ENCODE results near the gene CEACAM19.
"Not testable (repeated sequence)": the region's sequence is repeated elsewhere in the genome, so short reads cannot be mapped to it uniquely, and the experiment has no call there.

The CEACAM19 gene

GRCh38 chr19:44703336-44704078 is 32.2 kb downstream of the CEACAM19 start:
- H3K36me3 ChIP-seq (ENCODE audit: control insufficient read depth, insufficient read depth, low read length), result no peaks in the 10 kb centered on the region
- H3K27me3 ChIP-seq (ENCODE audit: control insufficient read depth, insufficient read depth, low read length), result no peaks in the 10 kb centered on the region
- H3K4me3 ChIP-seq (ENCODE audit: low read depth, low read length), result no peak overlapping the region
- no peak overlapping the region for H3K27ac ChIP-seq (ENCODE audit: low read depth, low read length)
- no peaks in the 10 kb centered on the region for H3K9me3 ChIP-seq (ENCODE audit: control insufficient read depth, insufficient read depth, low read depth, low read length)
- no peak overlapping the region for H3K9ac ChIP-seq (ENCODE audit: low read length)
- H3K4me1 ChIP-seq (ENCODE audit: control insufficient read depth, insufficient read depth, low read length), result no peaks in the 10 kb centered on the region

GRCh38 chr19:44704982-44705381 is 33.7 kb downstream of the CEACAM19 start:
- H3K4me3 ChIP-seq (ENCODE audit: low read depth, low read length), result no peak overlapping the region
- H3K9me3 ChIP-seq (ENCODE audit: control insufficient read depth, insufficient read depth, low read depth, low read length), result no peaks in the 10 kb centered on the region
- H3K9ac ChIP-seq (ENCODE audit: low read length), result no peak overlapping the region
- no peak overlapping the region for H3K27ac ChIP-seq (ENCODE audit: low read depth, low read length)
- H3K4me1 ChIP-seq (ENCODE audit: control insufficient read depth, insufficient read depth, low read length), result no peaks in the 10 kb centered on the region
- H3K27me3 ChIP-seq (ENCODE audit: control insufficient read depth, insufficient read depth, low read length), result no peaks in the 10 kb centered on the region
- no peaks in the 10 kb centered on the region for H3K36me3 ChIP-seq (ENCODE audit: control insufficient read depth, insufficient read depth, low read length)

DNA sequence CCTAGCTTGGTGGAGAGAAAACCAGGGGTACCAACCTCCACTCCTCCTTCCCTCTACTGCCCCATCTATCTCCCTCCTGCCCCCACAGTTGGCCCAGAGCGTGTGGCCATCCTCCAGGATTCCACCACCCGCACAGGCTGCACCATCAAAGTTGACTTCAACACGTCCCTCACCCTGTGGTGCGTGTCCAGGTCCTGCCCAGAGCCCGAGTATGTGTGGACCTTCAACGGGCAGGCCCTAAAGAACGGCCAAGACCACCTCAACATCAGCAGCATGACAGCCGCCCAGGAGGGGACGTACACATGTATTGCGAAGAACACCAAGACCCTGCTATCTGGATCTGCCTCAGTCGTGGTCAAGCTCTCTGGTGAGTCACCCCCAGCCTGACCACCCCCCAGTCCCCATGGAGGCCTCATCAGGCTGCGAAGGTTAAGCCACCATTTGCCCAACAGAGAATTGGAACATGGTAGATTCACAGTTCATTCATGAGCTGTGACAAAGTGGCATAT is 34.3 kb downstream of the CEACAM19 start:
- Histone ChIP-seq H3K36me3 (ENCODE audit: control insufficient read depth, insufficient read depth, low read length) (no peaks in the 10 kb centered on the region), H3K9me3 (ENCODE audit: control insufficient read depth, insufficient read depth, low read depth, low read length) (no peaks in the 10 kb centered on the region), H3K4me1 (ENCODE audit: control insufficient read depth, insufficient read depth, low read length) (no peaks in the 10 kb centered on the region), H3K27ac (ENCODE audit: low read depth, low read length) (no peak overlapping the region), H3K4me3 (ENCODE audit: low read depth, low read length) (no peak overlapping the region), H3K9ac (ENCODE audit: low read length) (no peak overlapping the region), H3K27me3 (ENCODE audit: control insufficient read depth, insufficient read depth, low read length) (no peaks in the 10 kb centered on the region)

GRCh38 chr19:44706506-44707236 is 35.4 kb downstream of the CEACAM19 start:
- Histone ChIP-seq H3K36me3 (ENCODE audit: control insufficient read depth, insufficient read depth, low read length) (no peaks in the 10 kb centered on the region), H3K4me3 (ENCODE audit: low read depth, low read length) (no peak overlapping the region), H3K27me3 (ENCODE audit: control insufficient read depth, insufficient read depth, low read length) (no peaks in the 10 kb centered on the region), H3K9ac (ENCODE audit: low read length) (no peak overlapping the region), H3K27ac (ENCODE audit: low read depth, low read length) (no peak overlapping the region), H3K9me3 (ENCODE audit: control insufficient read depth, insufficient read depth, low read depth, low read length) (no peaks in the 10 kb centered on the region), H3K4me1 (ENCODE audit: control insufficient read depth, insufficient read depth, low read length) (no peaks in the 10 kb centered on the region)

DNA sequence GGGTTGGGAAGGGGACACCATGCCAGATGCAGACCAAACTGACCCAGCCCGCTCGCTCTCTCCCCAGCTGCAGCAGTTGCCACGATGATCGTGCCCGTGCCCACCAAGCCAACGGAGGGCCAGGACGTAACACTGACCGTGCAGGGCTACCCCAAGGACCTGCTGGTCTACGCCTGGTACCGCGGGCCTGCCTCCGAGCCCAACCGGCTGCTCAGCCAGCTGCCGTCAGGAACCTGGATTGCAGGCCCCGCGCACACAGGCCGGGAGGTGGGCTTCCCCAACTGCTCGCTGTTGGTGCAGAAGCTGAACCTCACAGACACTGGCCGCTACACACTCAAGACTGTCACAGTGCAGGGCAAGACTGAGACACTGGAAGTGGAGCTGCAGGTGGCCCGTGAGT is 36.5 kb downstream of the CEACAM19 start:
- Histone ChIP-seq H3K4me1 (ENCODE audit: control insufficient read depth, insufficient read depth, low read length) (no peaks in the 10 kb centered on the region), H3K27ac (ENCODE audit: low read depth, low read length) (no peak overlapping the region), H3K36me3 (ENCODE audit: control insufficient read depth, insufficient read depth, low read length) (no peaks in the 10 kb centered on the region), H3K27me3 (ENCODE audit: control insufficient read depth, insufficient read depth, low read length) (no peaks in the 10 kb centered on the region), H3K9ac (ENCODE audit: low read length) (no peak overlapping the region), H3K9me3 (ENCODE audit: control insufficient read depth, insufficient read depth, low read depth, low read length) (no peaks in the 10 kb centered on the region), H3K4me3 (ENCODE audit: low read depth, low read length) (no peak overlapping the region)

- Histone ChIP-seq H3K9ac (ENCODE audit: low read length) (no peak overlapping the region), H3K4me1 (ENCODE audit: control insufficient read depth, insufficient read depth, low read length) (no peaks in the 10 kb centered on the region), H3K36me3 (ENCODE audit: control insufficient read depth, insufficient read depth, low read length) (no peaks in the 10 kb centered on the region), H3K27me3 (ENCODE audit: control insufficient read depth, insufficient read depth, low read length) (no peaks in the 10 kb centered on the region), H3K27ac (ENCODE audit: low read depth, low read length) (no peak overlapping the region), H3K4me3 (ENCODE audit: low read depth, low read length) (no peak overlapping the region), H3K9me3 (ENCODE audit: control insufficient read depth, insufficient read depth, low read depth, low read length) (no peaks in the 10 kb centered on the region)
Observed at GRCh38 chr19:44708940-44709339, 37.7 kb downstream of the CEACAM19 start.

DNA sequence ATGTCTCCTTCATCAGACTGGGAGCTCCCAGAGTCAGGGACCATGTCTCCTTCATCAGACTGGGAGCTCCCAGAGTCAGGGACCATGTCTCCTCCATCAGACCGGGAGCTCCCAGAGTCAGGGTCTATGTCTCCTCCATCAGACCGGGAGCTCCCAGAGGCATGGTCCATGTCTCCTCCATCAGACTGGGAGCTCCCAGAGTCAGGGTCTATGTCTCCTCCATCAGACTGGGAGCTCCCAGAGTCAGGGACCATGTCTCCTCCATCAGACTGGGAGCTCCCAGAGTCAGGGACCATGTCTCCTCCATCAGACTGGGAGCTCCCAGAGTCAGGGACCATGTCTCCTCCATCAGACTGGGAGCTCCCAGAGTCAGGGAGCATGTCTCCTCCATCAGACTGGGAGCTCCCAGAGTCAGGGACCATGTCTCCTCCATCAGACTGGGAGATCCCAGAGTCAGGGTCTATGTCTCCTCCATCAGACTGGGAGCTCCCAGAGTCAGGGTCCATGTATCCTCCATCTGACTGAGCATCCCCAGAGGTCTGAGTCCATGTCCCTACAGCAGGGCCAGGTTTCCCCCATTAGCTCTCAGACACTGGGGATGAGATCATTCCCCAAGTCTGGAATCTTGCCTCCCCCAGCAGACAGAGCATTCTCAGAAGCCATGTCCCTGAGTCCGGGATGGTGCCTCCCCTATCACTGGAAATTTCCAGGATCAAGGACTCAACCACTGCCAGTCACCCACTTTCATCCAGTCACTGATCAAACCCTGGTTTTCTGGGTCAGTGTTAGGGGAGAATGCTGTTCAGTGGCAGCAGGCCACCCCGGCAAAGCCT is 38.4 kb downstream of the CEACAM19 start:
- not testable (repeated sequence) for H3K9ac ChIP-seq (ENCODE audit: low read length); H3K4me3 ChIP-seq (ENCODE audit: low read depth, low read length); H3K4me1 ChIP-seq (ENCODE audit: control insufficient read depth, insufficient read depth, low read length); H3K27ac ChIP-seq (ENCODE audit: low read depth, low read length); H3K27me3 ChIP-seq (ENCODE audit: control insufficient read depth, insufficient read depth, low read length); H3K36me3 ChIP-seq (ENCODE audit: control insufficient read depth, insufficient read depth, low read length); H3K9me3 ChIP-seq (ENCODE audit: control insufficient read depth, insufficient read depth, low read depth, low read length)

DNA sequence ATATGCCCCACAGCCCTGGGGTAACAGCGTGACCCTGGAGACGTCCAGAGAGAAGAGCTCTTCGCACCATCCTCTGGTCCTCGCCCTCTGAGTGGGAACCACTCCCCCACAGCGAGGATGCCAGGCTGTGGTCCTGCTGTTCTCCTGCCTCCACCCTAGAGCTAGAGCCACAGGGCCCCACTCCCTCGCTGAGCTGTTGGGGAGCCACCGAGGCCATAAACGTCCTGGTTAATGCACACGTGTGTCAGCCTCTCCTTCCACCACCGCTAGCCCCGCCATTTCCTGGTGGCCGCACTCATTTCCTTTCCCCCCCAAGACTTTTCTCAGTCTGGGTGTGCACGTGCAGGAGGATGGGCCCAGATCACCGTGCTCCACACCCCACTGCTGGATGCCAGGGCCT is 39.2 kb downstream of the CEACAM19 start:
- no peaks in the 10 kb centered on the region for H3K27me3 ChIP-seq (ENCODE audit: control insufficient read depth, insufficient read depth, low read length)
- no peaks in the 10 kb centered on the region for H3K36me3 ChIP-seq (ENCODE audit: control insufficient read depth, insufficient read depth, low read length)
- H3K4me3 ChIP-seq (ENCODE audit: low read depth, low read length), result no peak overlapping the region
- H3K9me3 ChIP-seq (ENCODE audit: control insufficient read depth, insufficient read depth, low read depth, low read length), result peaks cover 11% of the 10 kb centered on the region
- no peak overlapping the region for H3K9ac ChIP-seq (ENCODE audit: low read length)
- no peaks in the 10 kb centered on the region for H3K4me1 ChIP-seq (ENCODE audit: control insufficient read depth, insufficient read depth, low read length)
- H3K27ac ChIP-seq (ENCODE audit: low read depth, low read length), result no peak overlapping the region

DNA sequence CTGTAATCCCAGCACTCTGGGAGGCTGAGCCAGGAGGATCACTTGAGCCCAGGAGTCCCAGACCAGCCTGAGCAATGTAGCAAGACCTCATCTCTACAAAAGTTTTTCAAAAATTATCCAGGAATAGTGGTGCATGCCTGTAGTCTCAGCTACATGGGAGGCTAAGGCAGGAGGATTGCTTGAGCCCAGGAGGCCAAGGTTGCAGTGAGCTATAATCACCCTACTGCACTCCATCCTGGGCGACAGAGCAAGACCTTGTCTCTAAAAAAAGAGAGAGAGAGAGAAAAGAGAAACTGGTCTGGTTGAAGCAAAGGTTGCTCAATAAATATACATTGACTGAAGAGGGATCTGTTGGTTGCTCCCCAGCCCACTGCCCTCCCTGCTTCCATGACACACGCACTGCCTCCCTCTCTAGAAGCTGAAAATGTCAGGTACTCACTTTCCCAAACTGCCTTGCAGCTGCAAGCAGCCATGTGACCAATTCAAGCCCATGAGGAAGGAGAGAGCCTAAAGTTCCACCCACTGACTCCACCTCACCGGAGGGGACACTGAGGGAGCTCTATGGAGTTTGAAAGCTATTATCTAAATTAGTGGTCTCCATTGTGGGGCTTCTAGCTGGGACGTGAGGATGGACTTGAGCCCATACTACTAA is 41.7 kb downstream of the CEACAM19 start:
- no peaks in the 10 kb centered on the region for H3K4me1 ChIP-seq (ENCODE audit: control insufficient read depth, insufficient read depth, low read length)
- no peaks in the 10 kb centered on the region for H3K36me3 ChIP-seq (ENCODE audit: control insufficient read depth, insufficient read depth, low read length)
- no peak overlapping the region for H3K4me3 ChIP-seq (ENCODE audit: low read depth, low read length)
- H3K9ac ChIP-seq (ENCODE audit: low read length), result no peak overlapping the region
- no peaks in the 10 kb centered on the region for H3K27me3 ChIP-seq (ENCODE audit: control insufficient read depth, insufficient read depth, low read length)
- H3K9me3 ChIP-seq (ENCODE audit: control insufficient read depth, insufficient read depth, low read depth, low read length), result peaks cover 17% of the 10 kb centered on the region
- no peak overlapping the region for H3K27ac ChIP-seq (ENCODE audit: low read depth, low read length)

DNA sequence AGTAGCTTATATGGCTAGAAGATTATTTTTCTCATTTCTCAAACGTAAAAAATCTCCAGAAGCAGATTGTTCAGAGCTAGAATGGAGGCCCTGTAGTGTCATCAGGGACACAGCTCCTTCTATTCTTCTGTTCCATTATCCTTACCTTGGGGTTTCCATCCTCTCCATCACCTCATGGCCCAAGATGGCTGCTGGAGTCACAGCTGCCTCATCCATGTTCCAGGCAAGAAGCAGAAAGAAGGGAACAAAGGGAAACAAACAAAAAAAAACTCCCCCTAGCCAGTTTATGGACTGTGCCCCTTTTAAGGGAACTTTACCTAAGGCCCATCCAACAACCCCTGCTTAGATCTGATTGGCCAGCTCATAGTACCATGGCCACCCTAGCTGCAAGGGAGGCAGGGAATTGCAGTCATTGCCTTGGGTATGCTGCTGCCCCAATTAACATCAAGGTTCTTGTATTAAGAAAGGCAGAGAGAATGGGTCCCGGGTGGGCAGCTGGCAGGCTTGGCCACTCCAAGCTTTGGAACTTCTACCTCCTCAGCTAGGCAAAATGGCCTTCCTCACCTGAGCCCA is 43.4 kb downstream of the CEACAM19 start:
- Histone ChIP-seq H3K27me3 (ENCODE audit: control insufficient read depth, insufficient read depth, low read length) (no peaks in the 10 kb centered on the region), H3K27ac (ENCODE audit: low read depth, low read length) (no peak overlapping the region), H3K9me3 (ENCODE audit: control insufficient read depth, insufficient read depth, low read depth, low read length) (peaks cover 17% of the 10 kb centered on the region), H3K4me1 (ENCODE audit: control insufficient read depth, insufficient read depth, low read length) (peaks cover 12% of the 10 kb centered on the region), H3K9ac (ENCODE audit: low read length) (no peak overlapping the region), H3K4me3 (ENCODE audit: low read depth, low read length) (no peak overlapping the region), H3K36me3 (ENCODE audit: control insufficient read depth, insufficient read depth, low read length) (no peaks in the 10 kb centered on the region)

All from HUES6 (cell line).